OCI-LY1 (cell line): Measurements from ENCODE around the gene TIMM9.
"Not testable (repeated sequence)": the region's sequence is repeated elsewhere in the genome, so short reads cannot be mapped to it uniquely, and the experiment has no call there.

Experiments used
- H2AFZ ChIP-seq: fragments of 200-600 bp; sonication (generic), shearing (Covaris generic); 2 replicates; pipeline ENCODE4 v1.6.0; 2014; ENCODE audit warnings: antibody characterized with exemption, mild to moderate bottlenecking, low read length
- H3F3A ChIP-seq: fragments of 200-600 bp; sonication (generic), shearing (Covaris generic); 2 replicates; pipeline ENCODE4 v1.6.0; 2014; ENCODE audit warnings: mild to moderate bottlenecking, antibody characterized with exemption, low read length, moderate library complexity; ENCODE audit not compliant: insufficient read depth
- H3K27ac ChIP-seq: fragments of 200-600 bp; sonication (generic); 2 replicates; pipeline ENCODE4 v1.5.1; 2014; ENCODE audit warnings: low read length, mixed run types, mild to moderate bottlenecking, low read depth; ENCODE audit not compliant: poor library complexity, severe bottlenecking
- H3K27me3 ChIP-seq: fragments of 200-600 bp; sonication (generic); 2 replicates; pipeline ENCODE4 v1.6.0; 2014; ENCODE audit warnings: antibody characterized with exemption, mild to moderate bottlenecking, low read length, moderate library complexity; ENCODE audit not compliant: insufficient read depth
- H3K36me3 ChIP-seq: fragments of 200-600 bp; sonication (generic); 2 replicates; pipeline ENCODE4 v1.6.1; 2014; ENCODE audit warnings: mild to moderate bottlenecking, antibody characterized with exemption, low read length, moderate library complexity, mixed read lengths; ENCODE audit not compliant: insufficient read depth
- H3K4me1 ChIP-seq: fragments of 200-600 bp; sonication (generic); 2 replicates; pipeline ENCODE4 v1.5.1; 2014; ENCODE audit warnings: mild to moderate bottlenecking, low read length, moderate library complexity; ENCODE audit not compliant: insufficient read depth, severe bottlenecking
- H3K4me2 ChIP-seq: fragments of 200-600 bp; sonication (generic), shearing (Covaris generic); 2 replicates; pipeline ENCODE4 v1.6.1; 2014; ENCODE audit warnings: low read length
- H3K4me3 ChIP-seq: fragments of 200-600 bp; sonication (generic); 2 replicates; pipeline ENCODE4 v1.5.1; 2014; ENCODE audit warnings: low read length, low read depth, mild to moderate bottlenecking, mixed read lengths; ENCODE audit not compliant: poor library complexity, severe bottlenecking
- H3K79me2 ChIP-seq: fragments of 200-600 bp; shearing (Covaris generic); 2 replicates; pipeline ENCODE4 v1.6.1; 2016; ENCODE audit warnings: mixed run types, low read length, mixed read lengths; ENCODE audit not compliant: insufficient read depth
- H3K9ac ChIP-seq: fragments of 200-600 bp; sonication (generic), shearing (Covaris generic); 2 replicates; pipeline ENCODE4 v1.6.1; 2014; ENCODE audit warnings: mild to moderate bottlenecking, low read length, mixed read lengths
- H3K9me2 ChIP-seq: fragments of 200-600 bp; sonication (generic), shearing (Covaris generic); 2 replicates; pipeline ENCODE4 v1.6.1; 2014; ENCODE audit warnings: low read depth, mild to moderate bottlenecking, low read length, mixed read lengths
- H3K9me3 ChIP-seq: fragments of 200-600 bp; shearing (Covaris generic); 2 replicates; pipeline ENCODE4 v1.6.1; 2014; ENCODE audit warnings: low read length, mixed read lengths
- H4K20me1 ChIP-seq: fragments of 200-600 bp; sonication (generic), shearing (Covaris generic); 2 replicates; pipeline ENCODE4 v1.6.0; 2016; ENCODE audit warnings: mild to moderate bottlenecking, low read length; ENCODE audit not compliant: insufficient read depth
- CTCF ChIP-seq: fragments of 200-600 bp; sonication (generic), shearing (Covaris generic); IDR thresholded peaks from 2 replicates; pipeline ENCODE4 v1.5.1; 2017; ENCODE audit warnings: mild to moderate bottlenecking, antibody characterized with exemption, low read length, moderate library complexity, mixed read lengths
- EZH2 ChIP-seq: fragments of 200-600 bp; sonication (generic), shearing (Covaris generic); IDR thresholded peaks from 2 replicates; pipeline ENCODE4 v1.8.0; 2017; ENCODE audit warnings: borderline replicate concordance, mixed run types, mild to moderate bottlenecking, antibody characterized with exemption, low read length, moderate library complexity, mixed read lengths

The TIMM9 gene

DNA sequence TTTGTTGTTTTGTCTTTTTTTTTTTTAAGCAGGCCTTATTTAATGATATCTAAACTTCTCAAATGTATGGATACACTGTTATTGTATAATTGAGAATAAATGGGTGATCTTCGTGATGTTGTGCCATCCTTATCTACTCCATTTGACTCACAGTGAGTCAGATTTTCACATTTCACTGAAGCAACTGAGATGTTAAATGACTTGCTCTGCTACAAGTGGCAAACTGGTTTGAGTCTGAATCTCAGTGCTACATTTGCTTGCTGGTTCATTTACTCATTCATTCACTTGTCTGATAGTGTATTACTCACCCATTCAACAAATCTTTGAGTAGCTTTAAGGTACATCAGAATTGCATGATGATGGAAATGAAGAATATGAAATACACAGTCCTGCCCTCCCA, 2.8 kb upstream of the TIMM9 start:
- Histone ChIP-seq H3F3A (no peaks in the 10 kb centered on the region), H3K9me2 (no peaks in the 10 kb centered on the region), H3K4me1 (peaks cover 35% of the 10 kb centered on the region), H3K79me2 (peaks cover 37% of the 10 kb centered on the region), H3K4me2 (peak overlapping the region; percentile 88), H4K20me1 (no peaks in the 10 kb centered on the region), H3K4me3 (peak overlapping the region; percentile 80), H3K9ac (no peak overlapping the region; the same call in 1 of the 2 replicates), H2AFZ (no peak overlapping the region), H3K9me3 (no peaks in the 10 kb centered on the region), H3K27ac (peak overlapping the region; percentile 20), H3K27me3 (no peaks in the 10 kb centered on the region), H3K36me3 (peaks cover 34% of the 10 kb centered on the region; the same call in 1 of the 2 replicates)
- no peak for TF ChIP-seq EZH2
- no peak for TF ChIP-seq CTCF

- peaks cover 33% of the 10 kb centered on the region; the same call in 1 of the 2 replicates for H3K36me3 ChIP-seq
- peak overlapping the region; percentile 82 for H3K9ac ChIP-seq
- H3K27me3 ChIP-seq = no peaks in the 10 kb centered on the region
- H3K4me3 ChIP-seq = peak overlapping the region; percentile 80
- peaks cover 37% of the 10 kb centered on the region for H3K79me2 ChIP-seq
- H2AFZ ChIP-seq = peak overlapping the region; percentile 50; the same call in 1 of the 2 replicates
- TF ChIP-seq CTCF (no peak), EZH2 (no peak)
- peak overlapping the region; percentile 95 for H3K27ac ChIP-seq
- no peaks in the 10 kb centered on the region for H3F3A ChIP-seq
- no peaks in the 10 kb centered on the region for H4K20me1 ChIP-seq
- H3K4me1 ChIP-seq = peaks cover 35% of the 10 kb centered on the region
- H3K4me2 ChIP-seq = peak overlapping the region; percentile 88
- no peaks in the 10 kb centered on the region for H3K9me2 ChIP-seq
- no peaks in the 10 kb centered on the region for H3K9me3 ChIP-seq
These were observed 870 bp upstream of the TIMM9 start for GRCh38 chr14:58428118-58428683.

GRCh38 chr14:58426670-58427280, 556 bp downstream of the TIMM9 start:
- Histone ChIP-seq H3K79me2 (peaks cover 37% of the 10 kb centered on the region), H3K9me2 (no peaks in the 10 kb centered on the region)
- TF ChIP-seq CTCF = no peak
- TF ChIP-seq EZH2 = no peak

DNA sequence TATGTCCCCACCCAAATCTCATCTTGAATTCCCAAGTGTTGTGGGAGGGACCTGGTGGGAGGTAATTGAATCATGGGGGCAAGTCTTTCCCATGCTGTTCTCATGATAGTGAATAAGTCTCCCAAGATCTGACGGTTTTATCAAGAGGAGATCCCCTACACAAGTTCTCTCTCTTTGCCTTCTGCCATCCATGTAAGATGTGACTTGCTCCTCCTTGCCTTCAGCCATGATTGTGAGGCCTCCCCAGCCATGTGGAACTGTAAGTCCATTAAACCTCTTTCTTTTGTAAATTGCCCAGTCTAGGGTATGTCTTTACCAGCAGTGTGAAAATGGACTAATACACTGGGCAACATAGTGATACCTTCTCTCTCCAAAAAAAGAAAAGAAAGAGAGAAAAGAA, 10.4 kb downstream of the TIMM9 start:
- H3K27me3 ChIP-seq, H3K9ac ChIP-seq, H3K9me2 ChIP-seq, H3K4me3 ChIP-seq, H3K79me2 ChIP-seq, H3K4me1 ChIP-seq, H3F3A ChIP-seq, H4K20me1 ChIP-seq, H3K4me2 ChIP-seq, H3K9me3 ChIP-seq, H3K27ac ChIP-seq, H2AFZ ChIP-seq: not testable (repeated sequence)
- H3K36me3 ChIP-seq = peaks cover 85% of the 10 kb centered on the region

More at GRCh38 chr14:58426670-58427280, 556 bp downstream of the TIMM9 start:
- Histone ChIP-seq H3K9ac (peak overlapping the region; percentile 82), H3K4me2 (peak overlapping the region; percentile 59), H4K20me1 (no peaks in the 10 kb centered on the region), H3F3A (no peaks in the 10 kb centered on the region), H3K27me3 (no peaks in the 10 kb centered on the region), H3K4me3 (peak overlapping the region; percentile 80), H3K27ac (peak overlapping the region; percentile 95), H2AFZ (peak overlapping the region; percentile 92), H3K36me3 (peaks cover 35% of the 10 kb centered on the region), H3K4me1 (peaks cover 35% of the 10 kb centered on the region), H3K9me3 (no peaks in the 10 kb centered on the region)
